HG02763 (cell line): ENCODE results near the gene HAGHL.
"Not testable (repeated sequence)": the region's sequence is repeated elsewhere in the genome, so short reads cannot be mapped to it uniquely, and the experiment has no call there.

Source experiments
- ATAC-seq: cut with Tn5 transposase; IDR thresholded peaks from one replicate; pipeline ENCODE4 v1.9.1; 2021; ENCODE audit warnings: mild to moderate bottlenecking, moderate library complexity; ENCODE audit not compliant: unreplicated experiment

HAGHL gene

DNA sequence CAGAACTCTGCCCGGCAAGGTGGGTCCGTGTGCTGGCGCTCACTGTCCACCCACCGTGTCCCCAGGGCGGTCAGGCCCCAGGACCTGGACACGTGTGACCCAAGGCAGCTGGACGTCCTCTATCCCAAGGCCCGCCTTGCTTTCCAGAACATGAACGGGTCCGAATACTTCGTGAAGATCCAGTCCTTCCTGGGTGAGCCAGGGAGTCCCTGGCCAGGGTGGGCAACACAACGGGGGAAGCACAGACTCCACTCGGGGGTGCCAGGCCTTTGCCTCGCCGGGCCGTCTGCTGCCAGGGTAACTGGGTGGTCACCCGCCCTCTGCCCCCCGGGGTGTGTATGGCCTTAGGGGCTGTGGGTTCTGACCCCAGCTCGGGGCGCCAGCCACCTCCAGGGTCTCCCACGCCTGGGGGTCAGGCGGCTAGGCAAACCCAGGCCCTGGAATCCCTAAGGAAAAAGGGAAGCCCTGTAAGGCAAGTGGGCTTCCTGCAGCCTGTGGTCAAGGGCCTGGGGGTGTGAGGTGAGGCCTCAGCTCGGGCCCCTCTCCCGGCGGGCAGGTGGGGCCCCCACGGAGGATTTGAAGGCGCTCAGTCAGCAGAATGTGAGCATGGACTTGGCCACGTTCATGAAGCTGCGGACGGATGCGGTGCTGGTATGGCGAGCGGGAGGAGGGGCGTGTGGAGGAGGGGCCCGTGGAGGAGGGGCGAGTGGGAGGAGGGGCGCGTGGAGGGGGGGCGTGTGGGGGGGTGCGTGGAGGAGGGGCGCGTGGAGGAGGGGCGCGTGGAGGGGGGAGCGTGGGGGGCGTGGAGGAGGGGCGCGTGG is 40.1 kb downstream of the HAGHL start:
- ATAC-seq = no peak

DNA sequence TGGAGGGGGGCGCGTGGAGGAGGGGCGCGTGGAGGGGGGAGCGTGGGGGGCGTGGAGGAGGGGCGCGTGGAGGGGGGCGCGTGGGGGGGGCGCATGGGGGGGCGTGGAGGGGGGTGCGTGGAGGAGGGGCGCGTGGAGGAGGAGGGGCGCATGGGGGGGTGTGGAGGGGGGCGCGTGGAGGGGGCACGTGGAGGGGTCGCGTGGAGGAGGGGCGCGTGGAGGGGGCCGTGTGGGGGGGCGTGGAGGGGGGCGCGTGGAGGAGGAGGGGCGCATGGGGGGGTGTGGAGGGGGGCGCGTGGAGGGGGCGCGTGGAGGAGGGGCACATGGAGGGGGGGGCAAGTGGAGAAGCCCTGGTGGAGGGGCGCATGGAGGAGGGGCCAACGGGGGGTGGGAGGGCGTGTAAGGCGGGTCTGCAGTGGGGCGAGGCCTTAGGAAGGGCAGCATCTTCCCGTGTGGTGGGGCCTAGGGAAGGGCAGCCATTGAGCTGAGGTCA is 40.9 kb downstream of the HAGHL start:
- no peak for ATAC-seq

DNA sequence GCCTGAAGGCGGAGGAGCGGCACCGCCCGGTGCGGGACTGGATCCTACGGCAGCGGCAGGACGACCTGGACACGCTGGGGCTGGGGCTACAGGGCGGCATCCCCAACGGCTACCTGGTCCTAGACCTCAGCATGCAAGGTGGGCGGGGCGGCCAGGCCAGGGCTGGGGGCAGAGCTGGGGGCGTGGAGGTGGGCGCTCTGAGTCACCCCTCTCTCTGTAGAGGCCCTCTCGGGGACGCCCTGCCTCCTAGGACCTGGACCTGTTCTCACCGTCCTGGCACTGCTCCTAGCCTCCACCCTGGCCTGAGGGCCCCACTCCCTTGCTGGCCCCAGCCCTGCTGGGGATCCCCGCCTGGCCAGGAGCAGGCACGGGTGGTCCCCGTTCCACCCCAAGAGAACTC is 41.5 kb downstream of the HAGHL start:
- ATAC-seq = no peak

DNA sequence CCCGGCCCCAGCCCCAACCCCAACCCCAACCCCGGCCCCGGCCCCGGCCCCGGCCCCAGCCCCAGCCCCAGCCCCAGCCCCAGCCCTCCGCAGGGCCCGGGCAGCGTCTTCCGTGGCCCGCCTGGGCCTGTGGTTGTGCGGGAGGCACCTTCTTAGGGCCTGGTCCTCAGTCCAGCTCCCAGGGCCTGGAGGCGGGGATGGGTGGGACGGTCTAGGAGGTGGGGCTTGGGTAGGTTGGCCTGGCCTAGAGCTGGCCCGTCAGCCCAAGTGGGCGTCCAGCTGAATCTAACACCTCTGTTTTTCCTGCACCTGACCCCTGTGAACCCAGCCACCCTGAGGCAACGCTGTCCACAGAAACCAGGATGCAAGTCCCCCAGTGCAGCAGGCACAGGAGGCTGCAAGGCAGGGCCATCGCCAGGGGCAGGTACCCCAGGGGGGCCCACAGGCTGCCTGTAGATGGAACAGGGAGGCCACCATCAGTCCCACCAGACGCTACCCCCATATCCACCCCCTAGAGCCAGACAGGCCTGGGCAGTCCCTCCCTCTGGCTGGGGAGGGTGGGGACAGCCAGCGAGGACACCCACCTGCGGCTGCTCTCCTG is 42.4 kb downstream of the HAGHL start:
- no peak for ATAC-seq

DNA sequence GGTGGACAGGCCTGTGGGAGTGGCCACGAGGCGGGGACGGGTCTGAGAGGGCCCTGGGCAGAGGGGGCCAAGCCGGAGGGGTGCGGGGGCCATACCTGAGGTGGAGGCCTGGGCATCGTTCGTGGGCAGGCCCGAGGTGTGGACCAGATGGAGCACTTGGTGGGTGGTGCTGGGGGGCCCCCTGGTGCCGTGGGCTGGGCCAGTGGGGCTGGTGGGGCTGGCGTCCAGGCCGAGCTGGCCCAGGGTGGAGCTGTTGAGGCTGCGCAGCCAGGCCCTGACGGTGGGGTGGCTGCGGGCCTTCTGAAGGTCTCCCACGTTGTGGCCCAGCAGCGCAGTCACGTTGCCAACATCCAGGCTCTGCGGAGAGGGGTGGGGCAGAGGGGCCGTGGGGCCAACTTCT is 43.0 kb downstream of the HAGHL start:
- ATAC-seq = no peak

DNA sequence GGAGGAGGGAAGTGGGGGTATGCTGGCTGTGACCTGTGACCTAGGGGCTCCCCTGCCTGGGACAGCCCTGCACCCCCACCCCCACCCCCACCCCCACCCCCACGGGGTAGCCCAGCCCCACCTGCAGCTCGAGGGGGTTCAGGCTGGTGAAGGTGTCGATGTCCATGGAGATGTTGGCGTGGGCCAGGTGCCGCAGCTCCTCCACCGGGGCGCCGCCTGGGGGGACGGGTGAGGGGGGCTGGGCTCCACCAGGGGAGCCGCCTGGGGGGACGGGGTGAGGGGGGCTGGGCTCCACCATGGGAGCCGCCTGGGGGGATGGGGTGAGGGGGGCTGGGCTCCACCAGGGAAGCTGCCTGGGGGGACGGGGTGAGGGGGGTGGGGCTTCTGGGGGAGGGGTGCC is 43.5 kb downstream of the HAGHL start:
- ATAC-seq = no peak

DNA sequence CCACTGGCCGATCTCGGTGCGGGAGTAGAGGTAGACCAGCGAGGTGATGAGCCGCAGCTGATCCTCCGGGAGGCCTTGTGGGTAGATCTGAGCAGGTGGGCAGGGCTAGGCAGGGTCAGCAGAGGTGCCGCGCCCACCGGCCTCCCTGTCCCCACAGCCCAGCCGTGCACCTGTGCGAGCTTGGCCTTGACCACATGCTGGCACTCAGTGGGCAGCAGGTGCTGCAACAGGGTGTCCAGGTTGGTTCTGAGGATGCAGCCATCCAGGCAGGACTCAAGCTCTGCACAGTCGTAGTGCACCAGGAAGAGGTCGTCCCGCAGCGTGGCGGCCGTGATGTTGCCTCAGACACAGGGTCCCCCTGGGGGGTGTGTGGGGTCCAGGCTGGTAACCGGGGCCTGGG is 46.1 kb downstream of the HAGHL start:
- ATAC-seq = no peak

DNA sequence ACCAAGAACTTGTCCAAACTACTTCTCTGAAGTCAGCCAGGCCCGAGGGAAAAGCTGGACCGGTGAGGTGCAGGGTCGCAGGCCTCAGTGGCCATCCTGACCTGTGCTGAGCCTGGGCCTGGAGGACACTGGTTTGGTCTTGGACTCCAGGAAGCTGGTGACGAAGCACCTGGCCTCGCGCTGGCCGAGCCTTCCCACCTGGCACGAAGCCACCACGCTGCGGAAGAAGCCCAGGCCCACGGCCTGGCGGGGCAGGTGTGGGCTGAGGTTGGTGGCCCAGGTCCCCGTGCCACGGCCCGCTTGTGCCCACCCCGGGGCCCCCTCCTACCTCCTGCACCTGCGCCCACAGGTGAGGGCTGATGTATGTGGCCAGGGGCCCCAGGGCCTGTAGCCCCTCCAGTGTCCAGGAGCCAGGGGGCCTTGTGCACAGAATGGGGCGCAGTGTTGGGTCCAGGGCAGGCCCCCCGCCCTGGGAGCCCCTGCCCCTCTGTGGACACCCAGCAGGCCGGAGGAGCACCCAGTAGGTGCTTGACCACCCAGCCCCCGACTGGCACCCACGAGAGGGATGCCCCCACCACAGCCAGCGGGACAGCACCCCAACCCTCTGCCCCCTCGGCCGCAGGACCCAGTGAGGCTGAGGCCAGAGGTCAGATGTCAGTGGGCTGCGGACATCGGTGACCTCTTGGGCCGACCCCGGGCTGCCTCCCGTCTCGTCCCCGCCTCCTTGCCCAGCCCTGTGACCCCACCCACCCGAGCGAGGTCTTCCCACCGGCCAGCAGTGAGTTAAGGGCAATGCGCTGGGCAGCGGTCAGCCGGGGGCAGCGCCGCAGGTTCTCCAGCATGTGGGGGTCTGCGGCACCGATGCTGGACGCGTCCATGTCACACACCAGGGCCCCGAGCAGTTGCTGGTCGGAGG is 47.4 kb downstream of the HAGHL start:
- ATAC-seq = no peak

DNA sequence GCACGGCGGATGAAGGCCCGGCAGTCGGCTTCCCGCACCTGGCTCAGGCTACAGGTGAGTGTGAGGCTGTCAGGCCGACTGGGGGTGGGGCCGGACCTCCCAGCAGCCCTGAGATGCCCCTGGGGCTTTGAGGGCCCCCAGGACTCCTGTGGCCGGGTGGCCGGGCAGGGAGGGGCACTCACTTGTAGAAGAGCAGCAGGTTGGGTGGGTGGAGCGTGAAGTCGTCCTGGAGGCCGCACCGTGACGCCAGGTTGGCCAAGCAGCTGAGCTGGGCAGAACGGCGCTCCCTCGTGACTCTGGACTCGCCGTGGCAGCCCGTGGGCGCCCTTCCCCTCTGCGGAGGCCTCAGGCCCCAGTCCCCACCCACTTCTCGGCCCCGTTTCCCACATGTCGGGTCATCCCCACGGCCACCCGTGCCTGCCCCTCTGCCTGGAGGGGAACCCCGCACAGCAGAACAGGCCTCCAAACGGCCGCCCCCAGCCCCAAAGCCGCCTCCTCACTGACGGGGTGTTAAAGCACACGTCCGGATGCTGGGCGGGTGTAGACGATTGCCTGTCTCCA is 48.4 kb downstream of the HAGHL start:
- no peak for ATAC-seq

DNA sequence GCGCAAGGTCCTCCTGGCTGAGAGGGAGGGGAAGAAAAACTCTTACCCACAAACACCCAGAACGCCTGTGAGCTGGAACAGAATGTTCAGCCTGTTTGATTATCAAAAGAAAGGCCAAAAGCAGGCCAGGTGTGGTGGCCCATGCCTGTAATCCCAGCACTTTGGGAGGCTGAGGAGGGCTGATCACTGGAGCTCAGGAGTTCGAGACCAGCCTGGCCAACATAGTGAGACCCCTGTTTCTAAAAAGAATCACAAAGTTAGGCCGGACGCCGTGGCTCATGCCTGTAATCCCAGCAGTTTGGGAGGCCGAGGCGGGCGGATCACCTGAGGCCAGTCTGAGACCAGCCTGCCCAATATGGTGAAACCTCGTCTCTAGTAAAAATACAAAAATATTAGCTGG is 49.4 kb downstream of the HAGHL start:
- ATAC-seq = not testable (repeated sequence)

DNA sequence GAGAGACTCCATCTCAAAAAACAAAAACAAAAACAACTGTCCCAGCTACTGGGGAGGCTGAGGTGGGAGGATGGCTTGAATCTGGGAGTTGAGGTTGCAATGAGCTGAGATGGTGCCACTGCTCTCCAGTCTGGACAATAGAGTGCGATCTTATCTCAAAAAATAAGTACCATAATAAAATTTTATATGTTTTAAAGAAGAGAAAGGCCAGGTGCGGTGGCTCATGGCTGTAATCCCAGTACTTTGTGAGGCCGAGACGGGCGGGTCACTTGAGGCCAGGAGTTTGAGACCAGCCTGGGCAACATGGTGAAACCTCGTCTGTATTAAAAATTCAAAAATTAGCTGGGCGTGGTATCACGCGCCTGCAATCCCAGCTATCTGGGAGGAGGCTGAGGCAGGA is 49.9 kb downstream of the HAGHL start:
- no peak for ATAC-seq

DNA sequence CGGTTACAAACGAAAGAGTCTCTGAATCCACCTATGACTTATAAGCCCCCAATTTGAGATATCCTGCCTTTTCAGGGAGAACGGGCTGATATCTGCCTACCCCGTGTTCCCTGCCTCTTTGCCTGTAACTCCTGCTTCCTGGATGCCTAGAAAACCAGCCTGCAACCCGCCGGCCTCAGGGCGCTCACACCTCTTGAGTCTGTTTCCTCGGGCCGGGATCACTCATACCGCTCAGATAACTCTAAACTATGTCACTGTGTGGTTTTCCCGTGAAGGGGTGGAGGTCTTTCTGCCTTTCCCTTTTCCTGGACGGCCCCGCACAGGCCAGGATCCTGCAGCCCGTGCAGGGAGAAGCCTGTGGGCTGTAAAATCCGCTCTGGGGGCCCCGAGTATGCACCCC is 50.9 kb downstream of the HAGHL start:
- ATAC-seq = no peak

DNA sequence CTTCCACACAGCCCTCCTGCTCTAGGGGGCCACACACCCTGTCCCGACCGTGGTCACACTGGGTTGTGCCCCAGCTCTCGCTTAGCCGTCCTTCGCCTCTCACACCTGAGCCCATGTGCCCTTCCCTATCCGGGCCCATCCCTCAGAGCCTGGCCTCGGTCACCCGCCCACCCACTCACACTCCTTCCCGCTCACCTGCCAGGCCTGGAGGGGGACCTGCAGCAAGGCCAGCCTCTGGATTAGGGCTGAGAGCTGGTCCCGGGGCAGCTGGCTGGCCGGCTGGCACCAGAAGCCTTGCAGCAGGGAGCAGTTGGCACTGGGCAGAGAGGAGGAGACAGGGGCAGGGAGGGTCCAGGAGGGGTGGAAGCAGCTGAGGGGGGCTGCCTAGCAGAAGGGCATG is 51.5 kb downstream of the HAGHL start:
- no peak for ATAC-seq

DNA sequence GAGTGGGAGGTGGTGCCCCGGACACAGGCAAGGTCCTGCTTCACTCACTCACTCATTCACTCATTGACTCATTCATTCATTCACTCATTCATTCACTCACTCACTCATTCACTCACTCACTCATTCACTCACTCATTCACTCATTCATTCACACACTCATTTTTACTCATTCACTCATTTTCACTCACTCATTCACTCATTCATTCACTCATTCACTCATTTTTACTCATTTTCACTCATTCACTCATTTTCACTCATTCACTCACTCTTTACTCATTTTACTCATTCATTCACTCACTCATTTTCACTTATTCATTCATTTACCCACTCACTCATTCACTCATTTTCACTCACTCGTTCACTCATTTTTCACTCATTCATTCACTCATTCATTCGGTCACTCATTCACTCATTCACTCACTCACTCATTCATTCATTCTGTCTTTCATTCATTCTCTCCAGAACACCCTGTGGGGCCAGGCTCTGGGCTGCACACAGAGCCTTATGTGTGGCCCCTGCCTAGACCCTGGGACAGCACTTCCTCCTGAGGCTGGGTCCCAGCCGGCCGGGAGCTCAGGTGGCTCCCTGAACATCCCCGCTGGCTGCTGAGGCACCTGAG is 52.1 kb downstream of the HAGHL start:
- no peak for ATAC-seq
